Neural cell (in vitro differentiated cells): ENCODE data around the gene AGBL5. TPM values are rescaled to one million over a fixed set of nuclear protein-coding genes. Genes with fewer than 3 reads are reported as not detected.

Experiments used
- H2AFZ ChIP-seq: fragments of 200-600, 300-800 bp; sonication (generic), shearing (Covaris generic); 2 replicates; pipeline ENCODE4 v1.6.0; 2014; ENCODE audit warnings: low read depth, mild to moderate bottlenecking, antibody characterized with exemption, low read length, moderate library complexity
- H3F3A ChIP-seq: fragments of 200-600 bp; shearing (Covaris generic); 2 replicates; pipeline ENCODE4 v1.6.1; 2016; ENCODE audit warnings: mild to moderate bottlenecking, moderate library complexity, mixed read lengths, antibody characterized with exemption, low read length; ENCODE audit not compliant: insufficient read depth, poor library complexity, severe bottlenecking
- H3K27ac ChIP-seq: fragments of 200-600, 300-800 bp; sonication (generic), shearing (Covaris generic); 2 replicates; pipeline ENCODE4 v1.5.1; 2014; ENCODE audit warnings: mild to moderate bottlenecking, low read length, moderate library complexity
- H3K27me3 ChIP-seq: fragments of 300-800, 200-600 bp; sonication (generic), shearing (Covaris generic); 2 replicates; pipeline ENCODE4 v1.6.0; 2014; ENCODE audit warnings: mild to moderate bottlenecking, low read depth, low read length, moderate library complexity; ENCODE audit not compliant: insufficient read depth
- H3K36me3 ChIP-seq: fragments of 300-800, 200-600 bp; sonication (generic), shearing (Covaris generic); 2 replicates; pipeline ENCODE4 v1.5.1; 2014; ENCODE audit warnings: mild to moderate bottlenecking, antibody characterized with exemption, low read length, moderate library complexity; ENCODE audit not compliant: insufficient read depth
- H3K4me2 ChIP-seq: fragments of 300-800, 200-600 bp; sonication (generic), shearing (Covaris generic); 2 replicates; pipeline ENCODE4 v1.6.0; 2014; ENCODE audit warnings: mild to moderate bottlenecking, low read length
- H3K4me3 ChIP-seq: fragments of 300-800, 200-600 bp; sonication (generic), shearing (Covaris generic); 2 replicates; pipeline ENCODE4 v1.5.1; 2014; ENCODE audit warnings: mild to moderate bottlenecking, low read length, moderate library complexity
- H3K79me2 ChIP-seq: fragments of 200-600 bp; shearing (Covaris generic); replicated peaks from 2 replicates; pipeline ENCODE4 v1.6.0; 2014; ENCODE audit warnings: mild to moderate bottlenecking, low read length, moderate library complexity; ENCODE audit not compliant: insufficient read depth
- H3K9ac ChIP-seq: fragments of 300-800, 200-600 bp; sonication (generic), shearing (Covaris generic); 2 replicates; pipeline ENCODE4 v1.6.1; 2016; ENCODE audit warnings: mild to moderate bottlenecking, low read length, mixed read lengths
- H3K9me2 ChIP-seq: fragments of 200-600 bp; shearing (Covaris generic); 2 replicates; pipeline ENCODE4 v1.6.1; 2016; ENCODE audit warnings: mild to moderate bottlenecking, low read length, mixed read lengths; ENCODE audit not compliant: insufficient read depth
- H3K9me3 ChIP-seq: fragments of 200-600, 300-800 bp; sonication (generic), shearing (Covaris generic); 2 replicates; pipeline ENCODE4 v1.6.1; 2016; ENCODE audit warnings: mild to moderate bottlenecking, mixed run types, low read length, moderate library complexity, mixed read lengths
- H4K20me1 ChIP-seq: fragments of 200-600 bp; shearing (Covaris generic); 2 replicates; pipeline ENCODE4 v1.6.1; 2016; ENCODE audit warnings: mild to moderate bottlenecking, mixed run types; ENCODE audit not compliant: insufficient read depth
- CTCF ChIP-seq: fragments of 450-650 bp; IDR thresholded peaks from 2 replicates; pipeline ENCODE4 v1.5.1; 2014; ENCODE audit warnings: antibody characterized with exemption, mild to moderate bottlenecking, moderate library complexity; ENCODE audit not compliant: poor library complexity, severe bottlenecking
- EP300 ChIP-seq: fragments of 450-650 bp; conservative IDR thresholded peaks from 2 replicates; pipeline ENCODE4 v1.6.1; 2014; ENCODE audit warnings: antibody characterized with exemption, mild to moderate bottlenecking, moderate library complexity; ENCODE audit not compliant: poor library complexity, severe bottlenecking
- EZH2 ChIP-seq: fragments of 200-600, 300-800 bp; shearing (Covaris generic), sonication (generic); IDR thresholded peaks from 2 replicates; pipeline ENCODE4 v1.6.1; 2014; ENCODE audit warnings: antibody characterized with exemption, low read length, borderline replicate concordance, mild to moderate bottlenecking; ENCODE audit not compliant: insufficient read depth, poor library complexity, severe bottlenecking
- MXI1 ChIP-seq: fragments of 450-650 bp; conservative IDR thresholded peaks from 2 replicates; pipeline ENCODE4 v1.6.1; 2014; ENCODE audit warnings: antibody characterized with exemption, mild to moderate bottlenecking; ENCODE audit not compliant: poor library complexity, severe bottlenecking
- POLR2AphosphoS5 ChIP-seq: IDR thresholded peaks from 2 replicates; pipeline ENCODE4 v1.6.1; 2012
- RAD21 ChIP-seq: fragments of 450-650 bp; conservative IDR thresholded peaks from 2 replicates; pipeline ENCODE4 v1.6.1; 2014; ENCODE audit warnings: antibody characterized with exemption, mild to moderate bottlenecking, moderate library complexity
- REST ChIP-seq: IDR thresholded peaks from 2 replicates; pipeline ENCODE4 v1.6.1; 2012; ENCODE audit warnings: borderline replicate concordance
- SMC3 ChIP-seq: fragments of 450-650 bp; conservative IDR thresholded peaks from 2 replicates; pipeline ENCODE4 v1.6.1; 2014; ENCODE audit warnings: antibody characterized with exemption, mild to moderate bottlenecking, moderate library complexity; ENCODE audit not compliant: poor library complexity
- TAF1 ChIP-seq: IDR thresholded peaks from 2 replicates; pipeline ENCODE4 v1.6.1; 2012; ENCODE audit warnings: low read depth
- polyA plus RNA-seq: library from polyadenylated mRNA; depleted of rRNA; stranded (reverse); fragments of >200 nt; gene quantifications from 2 replicates; pipeline ENCODE4 v1.2.3, GENCODE V29; 2014

The AGBL5 gene
- polyA plus RNA-seq, 1 donor from 2014 or later = 34.3 TPM

- peak overlapping the region; percentile 80 for H3K4me3 ChIP-seq
- H3K79me2 ChIP-seq = no peaks in the 10 kb centered on the region
- no peaks in the 10 kb centered on the region for H3K36me3 ChIP-seq
- peak overlapping the region; percentile 59 for H3K4me2 ChIP-seq
- peak overlapping the region; percentile 72 for H3K27ac ChIP-seq
- peaks cover 10% of the 10 kb centered on the region for H3K27me3 ChIP-seq
- H3K9me2 ChIP-seq = no peaks in the 10 kb centered on the region
- no peaks in the 10 kb centered on the region for H3K9me3 ChIP-seq
- H2AFZ ChIP-seq = peak overlapping the region; percentile 56
- peak; percentile 13 for TF ChIP-seq RAD21
- no peak for TF ChIP-seq POLR2AphosphoS5
- no peaks in the 10 kb centered on the region for H3F3A ChIP-seq
- no peaks in the 10 kb centered on the region for H4K20me1 ChIP-seq
- peak overlapping the region; percentile 83 for H3K9ac ChIP-seq
Observed at GRCh38 chr2:27085673-27086089, 34.2 kb downstream of the AGBL5 start.

- TF ChIP-seq CTCF = peak; percentile 91
- TF ChIP-seq SMC3 = peak; percentile 77
- TF ChIP-seq EZH2 = no peak
- peak; percentile 45 for TF ChIP-seq EP300
- TF ChIP-seq MXI1 = peak; percentile 75
- TF ChIP-seq TAF1 = no peak
- TF ChIP-seq REST = peak; percentile 52
- peak; percentile 69 for TF ChIP-seq RAD21
- peak; percentile 85 for TF ChIP-seq POLR2AphosphoS5
- H4K20me1 ChIP-seq = no peaks in the 10 kb centered on the region
Observed at GRCh38 chr2:27086090-27086723, 34.7 kb downstream of the AGBL5 start.

More at GRCh38 chr2:27086090-27086723, 34.7 kb downstream of the AGBL5 start:
- peak overlapping the region; percentile 56 for H2AFZ ChIP-seq
- H3F3A ChIP-seq = no peaks in the 10 kb centered on the region
- no peaks in the 10 kb centered on the region for H3K79me2 ChIP-seq
- peak overlapping the region; percentile 72 for H3K27ac ChIP-seq
- H3K36me3 ChIP-seq = no peaks in the 10 kb centered on the region
- H3K4me3 ChIP-seq = peak overlapping the region; percentile 80
- H3K9me2 ChIP-seq = no peaks in the 10 kb centered on the region
- peak overlapping the region; percentile 83 for H3K9ac ChIP-seq
- H3K9me3 ChIP-seq = no peaks in the 10 kb centered on the region
- H3K4me2 ChIP-seq = peak overlapping the region; percentile 14
- peaks cover 10% of the 10 kb centered on the region for H3K27me3 ChIP-seq
